OCI-LY7 (cell line): Measurements from ENCODE around the gene ATP11A. TPM values are rescaled to one million over a fixed set of nuclear protein-coding genes. Genes with fewer than 3 reads are reported as not detected.

Experiments
- BruUV-seq: library from RNA; stranded (reverse); fragments of 400-500 nt; replicated peaks from 2 replicates; lab custom pipeline; 2021; lab: Mats Ljungman, UMichigan
- CTCF ChIA-PET: fragments of 300-600 bp; sonication (Branson Sonifier 250); formaldehyde crosslinking; loops from one replicate; lab custom pipeline; 2022; ENCODE audit warnings: antibody characterized with exemption; ENCODE audit not compliant: unreplicated experiment; lab: Charles Lee
- POLR2A ChIA-PET: fragments of 300-600 bp; sonication (Branson Sonifier 250); formaldehyde crosslinking; loops from one replicate; lab custom pipeline; 2022; ENCODE audit warnings: antibody characterized with exemption; lab: Charles Lee
- DNase-seq: peaks from one replicate; pipeline ENCODE4 v3.0.0-alpha.2; 2015; ENCODE audit warnings: low spot score
- H2AFZ ChIP-seq: fragments of 200-600 bp; sonication (generic), shearing (Covaris generic); 2 replicates; pipeline ENCODE4 v1.6.1; 2014; ENCODE audit warnings: mild to moderate bottlenecking, antibody characterized with exemption, low read length, moderate library complexity
- H3K27ac ChIP-seq: fragments of 200-600 bp; sonication (generic); 2 replicates; pipeline ENCODE4 v1.5.1; 2014; ENCODE audit warnings: mixed run types, low read depth, mild to moderate bottlenecking, moderate library complexity, low read length, inconsistent platforms; ENCODE audit not compliant: poor library complexity, severe bottlenecking
- H3K36me3 ChIP-seq: fragments of 200-600 bp; sonication (generic); 2 replicates; pipeline ENCODE4 v1.6.1; 2014; ENCODE audit warnings: mild to moderate bottlenecking, antibody characterized with exemption, low read length, moderate library complexity, mixed read lengths; ENCODE audit not compliant: insufficient read depth
- H3K4me1 ChIP-seq: fragments of 200-600 bp; sonication (generic); 2 replicates; pipeline ENCODE4 v1.5.1; 2014; ENCODE audit warnings: mild to moderate bottlenecking, low read length; ENCODE audit not compliant: insufficient read depth, poor library complexity, severe bottlenecking
- H3K4me2 ChIP-seq: fragments of 200-600 bp; sonication (generic); 2 replicates; pipeline ENCODE4 v1.6.1; 2014; ENCODE audit warnings: mild to moderate bottlenecking, low read length
- H3K4me3 ChIP-seq: fragments of 200-600 bp; sonication (generic); 2 replicates; pipeline ENCODE4 v1.5.1; 2014; ENCODE audit warnings: mild to moderate bottlenecking, low read depth, low read length; ENCODE audit not compliant: poor library complexity, severe bottlenecking
- H3K79me2 ChIP-seq: fragments of 200-600 bp; sonication (generic); 2 replicates; pipeline ENCODE4 v1.6.1; 2016; ENCODE audit warnings: low read depth, mild to moderate bottlenecking, low read length, moderate library complexity, mixed read lengths; ENCODE audit not compliant: insufficient read depth
- H3K9me2 ChIP-seq: fragments of 200-600 bp; sonication (generic); 2 replicates; pipeline ENCODE4 v1.6.1; 2016; ENCODE audit warnings: mild to moderate bottlenecking, low read length, mixed read lengths; ENCODE audit not compliant: insufficient read depth
- H3K9me3 ChIP-seq: fragments of 200-600 bp; sonication (generic); 2 replicates; pipeline ENCODE4 v1.6.1; 2014; ENCODE audit warnings: mild to moderate bottlenecking, mixed run types, low read length, mixed read lengths
- H4K20me1 ChIP-seq: fragments of 200-600 bp; sonication (generic); 2 replicates; pipeline ENCODE4 v1.6.1; 2014; ENCODE audit warnings: mild to moderate bottlenecking, antibody characterized with exemption, low read length, moderate library complexity, mixed read lengths; ENCODE audit not compliant: insufficient read depth
- EZH2phosphoT487 ChIP-seq: fragments of 200-600 bp; sonication (generic); IDR thresholded peaks from 2 replicates; pipeline ENCODE4 v1.6.1; 2018; ENCODE audit warnings: low read depth, borderline replicate concordance, mild to moderate bottlenecking, mixed run types, antibody characterized with exemption, low read length, moderate library complexity, mixed read lengths
- intact Hi-C: fragments of 100-400 bp; cut with micrococcal nuclease; formaldehyde crosslinking; loops from one replicate; pipeline ENCODE4 v1.10.0; 2022; ENCODE audit not compliant: unreplicated experiment
- total RNA-seq, 2 experiments: library from RNA; depleted of rRNA in 1 of 2; stranded (reverse); fragments of >200 nt in 1 of 2; shearing (Covaris generic) in 1 of 2; gene quantifications; 2 replicates each; pipeline ENCODE4 v1.2.3, GENCODE V29; 2014 to 2022
- TF ChIP-seq, protein P1 (sequence below): fragments of 200-600 bp; sonication (generic); conservative IDR thresholded peaks from 2 replicates; pipeline ENCODE4 v1.5.1; 2014; ENCODE audit warnings: mild to moderate bottlenecking, antibody characterized with exemption, low read length, moderate library complexity, mixed read lengths

ATP11A gene
- total RNA-seq, 2 experiments from 2014 or later = 8.8 to 23.1 TPM

- no peaks in the 10 kb centered on the region for H3K9me3 ChIP-seq
Measured at GRCh38 chr13:112742583-112742982, 52.7 kb downstream of the ATP11A start.

DNA sequence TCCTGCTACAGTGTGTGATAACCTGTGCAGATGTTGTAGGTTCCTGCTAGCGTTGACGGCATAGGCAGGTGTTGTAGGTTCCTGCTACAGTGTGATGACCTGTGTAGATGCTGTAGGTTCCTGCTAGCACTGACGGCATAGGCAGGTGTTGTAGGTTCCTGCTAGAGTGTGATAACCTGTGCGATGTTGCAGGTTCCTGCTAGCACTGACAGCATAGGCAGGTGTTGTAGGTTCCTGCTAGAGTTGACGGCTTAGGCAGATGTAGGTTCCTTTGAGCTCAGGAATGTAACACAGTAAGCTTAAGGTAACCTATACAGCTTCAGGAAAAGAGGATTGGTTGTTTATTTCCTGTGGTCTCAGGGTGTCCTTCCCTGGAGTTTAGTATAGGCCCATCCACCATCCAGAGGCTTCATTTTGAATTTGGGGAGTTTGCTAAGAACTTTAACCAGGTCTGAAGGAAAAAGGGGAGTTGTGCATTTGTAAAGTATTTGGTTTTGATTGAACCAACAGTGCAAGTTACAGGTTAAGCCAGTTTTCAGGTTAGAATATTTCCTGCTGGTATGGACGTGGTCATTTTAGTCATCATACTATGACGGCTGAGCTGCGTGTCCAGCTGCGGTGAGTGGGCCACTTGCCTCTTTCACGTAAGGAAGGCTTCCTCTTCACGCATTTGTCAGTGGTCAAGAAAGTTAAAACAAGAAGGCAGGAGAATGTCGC lies 53.8 kb downstream of the ATP11A start:
- TF ChIP-seq, protein P1, sequence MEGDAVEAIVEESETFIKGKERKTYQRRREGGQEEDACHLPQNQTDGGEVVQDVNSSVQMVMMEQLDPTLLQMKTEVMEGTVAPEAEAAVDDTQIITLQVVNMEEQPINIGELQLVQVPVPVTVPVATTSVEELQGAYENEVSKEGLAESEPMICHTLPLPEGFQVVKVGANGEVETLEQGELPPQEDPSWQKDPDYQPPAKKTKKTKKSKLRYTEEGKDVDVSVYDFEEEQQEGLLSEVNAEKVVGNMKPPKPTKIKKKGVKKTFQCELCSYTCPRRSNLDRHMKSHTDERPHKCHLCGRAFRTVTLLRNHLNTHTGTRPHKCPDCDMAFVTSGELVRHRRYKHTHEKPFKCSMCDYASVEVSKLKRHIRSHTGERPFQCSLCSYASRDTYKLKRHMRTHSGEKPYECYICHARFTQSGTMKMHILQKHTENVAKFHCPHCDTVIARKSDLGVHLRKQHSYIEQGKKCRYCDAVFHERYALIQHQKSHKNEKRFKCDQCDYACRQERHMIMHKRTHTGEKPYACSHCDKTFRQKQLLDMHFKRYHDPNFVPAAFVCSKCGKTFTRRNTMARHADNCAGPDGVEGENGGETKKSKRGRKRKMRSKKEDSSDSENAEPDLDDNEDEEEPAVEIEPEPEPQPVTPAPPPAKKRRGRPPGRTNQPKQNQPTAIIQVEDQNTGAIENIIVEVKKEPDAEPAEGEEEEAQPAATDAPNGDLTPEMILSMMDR = no peak
- TF ChIP-seq EZH2phosphoT487 = no peak
- H3K4me2 ChIP-seq = no peak overlapping the region
- intact Hi-C loops = no loop called here

More at GRCh38 chr13:112742583-112742982, 52.7 kb downstream of the ATP11A start:
- H2AFZ ChIP-seq = no peak overlapping the region
- H3K79me2 ChIP-seq = no peaks in the 10 kb centered on the region
- no peak overlapping the region for H3K4me3 ChIP-seq
- H3K27ac ChIP-seq = no peak overlapping the region
- ChIA-PET CTCF (no interaction called here), POLR2A (no interaction called here)
- H3K4me1 ChIP-seq = no peaks in the 10 kb centered on the region
- intact Hi-C loops = no loop called here
- no peaks in the 10 kb centered on the region for H3K9me2 ChIP-seq
- H4K20me1 ChIP-seq = no peaks in the 10 kb centered on the region
- no TSS peak for BruUV-seq
- TF ChIP-seq, protein P1 = no peak
- TF ChIP-seq EZH2phosphoT487 = no peak
- H3K4me2 ChIP-seq = no peak overlapping the region
- no peak for DNase-seq
- H3K36me3 ChIP-seq = no peaks in the 10 kb centered on the region

GRCh38 chr13:112744168-112745021 lies 54.6 kb downstream of the ATP11A start:
- Histone ChIP-seq H2AFZ (no peak overlapping the region), H3K4me2 (no peak overlapping the region), H4K20me1 (no peaks in the 10 kb centered on the region), H3K9me2 (no peaks in the 10 kb centered on the region), H3K4me3 (no peak overlapping the region), H3K9me3 (no peaks in the 10 kb centered on the region), H3K27ac (no peak overlapping the region), H3K79me2 (no peaks in the 10 kb centered on the region), H3K36me3 (no peaks in the 10 kb centered on the region), H3K4me1 (no peaks in the 10 kb centered on the region)
- intact Hi-C loops = no loop called here
- ChIA-PET CTCF (no interaction called here), POLR2A (no interaction called here)
- no peak for TF ChIP-seq EZH2phosphoT487
- TF ChIP-seq, protein P1 = no peak
- no peak for DNase-seq
- no TSS peak for BruUV-seq

More for the DNA sequence above, 53.8 kb downstream of the ATP11A start:
- H4K20me1 ChIP-seq = no peaks in the 10 kb centered on the region
- ChIA-PET CTCF (no interaction called here), POLR2A (no interaction called here)
- no peak for DNase-seq
- no peaks in the 10 kb centered on the region for H3K9me3 ChIP-seq
- H3K79me2 ChIP-seq = no peaks in the 10 kb centered on the region
- H3K36me3 ChIP-seq = no peaks in the 10 kb centered on the region
- no peaks in the 10 kb centered on the region for H3K9me2 ChIP-seq
- BruUV-seq = no TSS peak
- H3K4me3 ChIP-seq = no peak overlapping the region
- no peak overlapping the region for H2AFZ ChIP-seq
- H3K4me1 ChIP-seq = no peaks in the 10 kb centered on the region
- no peak overlapping the region for H3K27ac ChIP-seq
